ENCODE measurements around the gene ADIG. TPM values are rescaled to one million over a fixed set of nuclear protein-coding genes. Genes with fewer than 3 reads are reported as not detected.

The ADIG gene
- total and polyA plus RNA-seq, 10 donors, result not detected

- TF ChIP-seq POLR2A (IDR thresholded peaks at IDR 0.05), result no peak
- TF ChIP-seq POLR2AphosphoS5 (IDR thresholded peaks at IDR 0.05), result no peak
- TF ChIP-seq CTCF (IDR thresholded peaks at IDR 0.05 in 8 of 11, conservative IDR thresholded peaks at IDR 0.05 in 3 of 11), result no peak
- Histone ChIP-seq H3K4me1 (peaks cover 0 to 13% (median 4%) of the 10 kb centered on the region in 6 donors), H3K9me3 (no peaks in the 10 kb centered on the region), H3K36me3 (no peaks in the 10 kb centered on the region), H3K4me3 (no peak overlapping the region), H3K27me3 (replicated peaks in 1 of 7) (peaks cover 0 to 73% (median 38%) of the 10 kb centered on the region in 7 donors), H3K27ac (no peak overlapping the region)
- no peak for DNase-seq
- 60 to 76% (median 71%) methylated on average over 4 of the region's 4 CpGs for WGBS, 5 donors
- intact Hi-C loops (cut with DNase I; ENCODE audit: low total_unique reads), result no loop called here
Measured at GRCh38 chr20:38604873-38605303, 23.9 kb downstream of the ADIG start.

GRCh38 chr20:38607351-38607750 lies 26.4 kb downstream of the ADIG start:
- H3K4me3 ChIP-seq, result no peak overlapping the region
- intact Hi-C loops (cut with DNase I; ENCODE audit: low total_unique reads), result no loop called here
- DNase-seq, result no peak
- TF ChIP-seq POLR2AphosphoS5 (IDR thresholded peaks at IDR 0.05) (no peak), CTCF (IDR thresholded peaks at IDR 0.05 in 8 of 11, conservative IDR thresholded peaks at IDR 0.05 in 3 of 11) (no peak), POLR2A (IDR thresholded peaks at IDR 0.05) (no peak)
- no peaks in the 10 kb centered on the region for H3K9me3 ChIP-seq
- no peaks in the 10 kb centered on the region for H3K4me1 ChIP-seq
- no peak overlapping the region for H3K27ac ChIP-seq
- no peaks in the 10 kb centered on the region for H3K36me3 ChIP-seq
- peaks cover 0 to 60% (median 18%) of the 10 kb centered on the region in 7 donors for H3K27me3 ChIP-seq (replicated peaks in 1 of 7)
- whole genome bisulfite sequencing, 5 donors, result 32 to 40% (median 38%) methylated on average over 12 of the region's 12 CpGs

GRCh38 chr20:38608188-38608587 lies 27.2 kb downstream of the ADIG start:
- Histone ChIP-seq H3K27me3 (replicated peaks in 1 of 7) (peaks cover 0 to 57% (median 10%) of the 10 kb centered on the region in 7 donors), H3K9me3 (no peaks in the 10 kb centered on the region), H3K4me3 (no peak overlapping the region), H3K4me1 (no peaks in the 10 kb centered on the region), H3K27ac (no peak overlapping the region), H3K36me3 (no peaks in the 10 kb centered on the region)
- intact Hi-C loops (cut with DNase I; ENCODE audit: low total_unique reads), result no loop called here
- 65 to 81% (median 74%) methylated on average over 4 of the region's 4 CpGs for WGBS, 5 donors
- no peak for DNase-seq
- TF ChIP-seq POLR2A (IDR thresholded peaks at IDR 0.05) (no peak), POLR2AphosphoS5 (IDR thresholded peaks at IDR 0.05) (no peak), CTCF (IDR thresholded peaks at IDR 0.05 in 8 of 11, conservative IDR thresholded peaks at IDR 0.05 in 3 of 11) (no peak)

- Histone ChIP-seq H3K27me3 (replicated peaks in 1 of 7) (peaks cover 0 to 49% (median 4%) of the 10 kb centered on the region in 7 donors), H3K4me1 (no peaks in the 10 kb centered on the region), H3K36me3 (no peaks in the 10 kb centered on the region), H3K27ac (no peak overlapping the region), H3K9me3 (no peaks in the 10 kb centered on the region), H3K4me3 (no peak overlapping the region)
- TF ChIP-seq POLR2AphosphoS5 (IDR thresholded peaks at IDR 0.05), result no peak
- no peak for TF ChIP-seq POLR2A (IDR thresholded peaks at IDR 0.05)
- no peak for TF ChIP-seq CTCF (IDR thresholded peaks at IDR 0.05 in 8 of 11, conservative IDR thresholded peaks at IDR 0.05 in 3 of 11)
- intact Hi-C loops (cut with DNase I; ENCODE audit: low total_unique reads), result no loop called here
- DNase-seq, result no peak
- WGBS, 5 donors, result 83 to 92% (median 90%) methylated on average over 4 of the region's 4 CpGs
Measured at GRCh38 chr20:38609815-38610214, 28.8 kb downstream of the ADIG start.

Data from spleen (tissue), 11 donors.